Gastrocnemius medialis (tissue), 4 donors: ENCODE data around the gene SUGCT.

Experiments
- POLR2A ChIP-seq, 2 donors: fragments of 450-650 bp; IDR thresholded peaks; one replicate each; pipeline ENCODE4 v1.6.1; 2017; ENCODE audit warnings: antibody characterized with exemption in 2 of 2, mild to moderate bottlenecking in 2 of 2, moderate library complexity in 2 of 2
- TF ChIP-seq, protein P1 (sequence below), 5 experiments: fragments of 450-650 bp in 3 of 5; fragments of 200-600 bp in 2 of 5; sonication (generic) in 2 of 5; IDR thresholded peaks in 4 of 5; conservative IDR thresholded peaks in 1 of 5; 1 replicate in 4 of 5; 2 replicates in 1 of 5; pipeline ENCODE4 v1.5.1; 2016 to 2019; ENCODE audit warnings: antibody characterized with exemption in 5 of 5, mild to moderate bottlenecking in 3 of 5, moderate library complexity in 3 of 5

DNA sequence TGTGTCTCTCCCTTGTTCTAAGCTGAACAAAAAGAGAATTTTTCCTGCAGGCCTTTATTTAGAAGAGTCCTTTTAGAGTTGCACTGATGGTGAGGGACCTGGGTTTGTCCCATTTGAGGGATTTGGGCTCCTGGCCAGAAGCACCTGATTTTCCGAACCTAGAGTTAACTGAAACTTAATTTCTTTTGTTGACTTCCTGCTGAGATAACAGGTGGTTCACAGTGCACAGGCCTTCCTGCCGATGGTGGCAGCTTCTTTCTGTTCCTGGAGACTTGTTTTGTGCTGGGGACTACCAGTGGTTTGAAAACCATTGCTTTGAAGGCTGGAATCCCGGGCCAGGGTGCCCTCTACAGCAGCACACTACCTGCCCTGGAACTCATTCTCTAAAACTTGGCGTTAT lies 99.2 kb downstream of the SUGCT start:
- TF ChIP-seq, protein P1, sequence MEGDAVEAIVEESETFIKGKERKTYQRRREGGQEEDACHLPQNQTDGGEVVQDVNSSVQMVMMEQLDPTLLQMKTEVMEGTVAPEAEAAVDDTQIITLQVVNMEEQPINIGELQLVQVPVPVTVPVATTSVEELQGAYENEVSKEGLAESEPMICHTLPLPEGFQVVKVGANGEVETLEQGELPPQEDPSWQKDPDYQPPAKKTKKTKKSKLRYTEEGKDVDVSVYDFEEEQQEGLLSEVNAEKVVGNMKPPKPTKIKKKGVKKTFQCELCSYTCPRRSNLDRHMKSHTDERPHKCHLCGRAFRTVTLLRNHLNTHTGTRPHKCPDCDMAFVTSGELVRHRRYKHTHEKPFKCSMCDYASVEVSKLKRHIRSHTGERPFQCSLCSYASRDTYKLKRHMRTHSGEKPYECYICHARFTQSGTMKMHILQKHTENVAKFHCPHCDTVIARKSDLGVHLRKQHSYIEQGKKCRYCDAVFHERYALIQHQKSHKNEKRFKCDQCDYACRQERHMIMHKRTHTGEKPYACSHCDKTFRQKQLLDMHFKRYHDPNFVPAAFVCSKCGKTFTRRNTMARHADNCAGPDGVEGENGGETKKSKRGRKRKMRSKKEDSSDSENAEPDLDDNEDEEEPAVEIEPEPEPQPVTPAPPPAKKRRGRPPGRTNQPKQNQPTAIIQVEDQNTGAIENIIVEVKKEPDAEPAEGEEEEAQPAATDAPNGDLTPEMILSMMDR (IDR thresholded peaks at IDR 0.05 in 4 of 5, conservative IDR thresholded peaks at IDR 0.05 in 1 of 5) = no peak
- TF ChIP-seq POLR2A (IDR thresholded peaks at IDR 0.05) = no peak
